Activated CD8-positive, alpha-beta memory T cell treated with anti-CD3 and anti-CD28 coated beads, Interleukin-2, amount 10 ng/mL, durations not matched to agents 7 days and 5 days (primary cell): ENCODE results near the gene CALM1. TPM values are rescaled to one million over a fixed set of nuclear protein-coding genes. Genes with fewer than 3 reads are reported as not detected.

Experiments used
- ATAC-seq: fragments of 150-1000 bp; cut with Tn5 transposase; one replicate; pipeline ENCODE4 v1.10.0; 2021; ENCODE audit warnings: moderate library complexity
- CTCF ChIA-PET: fragments of 350-600 bp; sonication (Branson Sonifier 250); formaldehyde crosslinking; loops from one replicate; lab custom pipeline; 2021; ENCODE audit warnings: antibody characterized with exemption; lab: Charles Lee
- DNase-seq: peaks from one replicate; pipeline ENCODE4 v3.0.0-alpha.2; 2020
- H3K27ac Mint-ChIP-seq: one replicate; pipeline ENCODE4 v1.8.0; 2021; ENCODE audit warnings: mild to moderate bottlenecking, mixed read lengths
- H3K27me3 Mint-ChIP-seq: one replicate; pipeline ENCODE4 v1.8.0; 2021; ENCODE audit warnings: mixed read lengths
- H3K36me3 Mint-ChIP-seq: one replicate; pipeline ENCODE4 v1.8.0; 2021; ENCODE audit warnings: mild to moderate bottlenecking, mixed read lengths
- H3K4me1 Mint-ChIP-seq: one replicate; pipeline ENCODE4 v1.8.0; 2021; ENCODE audit warnings: mixed read lengths
- H3K4me3 Mint-ChIP-seq: one replicate; pipeline ENCODE4 v1.8.0; 2021; ENCODE audit warnings: mild to moderate bottlenecking, moderate library complexity, mixed read lengths
- H3K9me3 Mint-ChIP-seq: one replicate; pipeline ENCODE4 v1.8.0; 2022; ENCODE audit warnings: low read depth, mixed read lengths
- total RNA-seq, 2 experiments: library from RNA; stranded (reverse); gene quantifications; one replicate each; pipeline ENCODE4 v1.2.3, GENCODE V29; 2021

CALM1 gene
- total RNA-seq, 2 experiments from 2014 or later: 634 to 673 TPM

DNA sequence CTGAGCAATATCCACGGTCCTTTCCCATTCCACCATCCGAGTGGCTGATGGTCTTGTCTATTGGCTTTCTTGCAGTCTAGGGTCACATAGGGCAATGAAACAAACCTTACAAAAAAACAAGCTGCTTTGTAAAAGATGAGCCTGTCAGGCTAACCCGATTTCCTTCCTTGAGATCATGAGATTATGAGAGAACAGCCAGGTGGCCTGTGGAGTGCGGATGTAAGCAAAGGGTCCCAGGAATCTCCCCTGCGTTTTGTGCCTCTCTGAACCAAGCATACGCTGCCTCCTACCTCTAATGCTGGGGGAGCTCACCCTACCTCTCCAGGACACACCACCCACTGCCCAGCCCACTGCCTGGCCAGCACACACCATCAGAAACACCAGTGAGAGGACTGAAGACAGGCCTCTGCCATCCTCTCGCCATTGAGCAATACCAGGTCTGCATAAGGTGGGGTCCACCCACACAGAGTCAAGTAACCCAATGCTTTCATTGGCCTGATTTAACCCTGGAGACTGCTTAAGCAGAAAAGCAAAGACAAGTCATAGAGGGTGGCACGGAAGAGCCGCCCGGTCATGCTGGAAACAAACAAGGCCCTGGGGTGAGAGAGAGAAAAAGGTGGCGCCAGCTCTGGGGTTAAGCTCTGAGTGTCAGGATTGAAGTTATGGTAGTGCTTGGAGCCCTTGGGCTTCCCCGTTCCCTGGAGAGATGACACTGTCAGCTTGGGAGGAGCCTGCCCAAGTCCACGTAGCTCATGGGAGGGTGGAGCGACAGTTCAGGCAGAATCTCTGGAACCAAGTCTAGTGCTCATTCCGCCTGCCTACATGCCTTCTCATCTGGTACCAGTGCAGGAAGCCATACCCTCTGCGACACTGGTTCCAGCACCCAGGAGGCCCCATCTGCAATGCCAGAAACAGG is 46.6 kb downstream of the CALM1 start:
- Mint-ChIP-seq H3K9me3 (no peaks in the 10 kb centered on the region), H3K4me1 (no peaks in the 10 kb centered on the region), H3K27me3 (peaks cover 9% of the 10 kb centered on the region), H3K4me3 (no peak overlapping the region), H3K27ac (no peak overlapping the region), H3K36me3 (no peaks in the 10 kb centered on the region)
- DNase-seq: no peak
- CTCF ChIA-PET: interaction anchor here (0.6 kb wide), 1 partner anchor 17 kb away, joined by 3 read pairs; no protein-coding TSS in a partner anchor
- no peak for ATAC-seq

DNA sequence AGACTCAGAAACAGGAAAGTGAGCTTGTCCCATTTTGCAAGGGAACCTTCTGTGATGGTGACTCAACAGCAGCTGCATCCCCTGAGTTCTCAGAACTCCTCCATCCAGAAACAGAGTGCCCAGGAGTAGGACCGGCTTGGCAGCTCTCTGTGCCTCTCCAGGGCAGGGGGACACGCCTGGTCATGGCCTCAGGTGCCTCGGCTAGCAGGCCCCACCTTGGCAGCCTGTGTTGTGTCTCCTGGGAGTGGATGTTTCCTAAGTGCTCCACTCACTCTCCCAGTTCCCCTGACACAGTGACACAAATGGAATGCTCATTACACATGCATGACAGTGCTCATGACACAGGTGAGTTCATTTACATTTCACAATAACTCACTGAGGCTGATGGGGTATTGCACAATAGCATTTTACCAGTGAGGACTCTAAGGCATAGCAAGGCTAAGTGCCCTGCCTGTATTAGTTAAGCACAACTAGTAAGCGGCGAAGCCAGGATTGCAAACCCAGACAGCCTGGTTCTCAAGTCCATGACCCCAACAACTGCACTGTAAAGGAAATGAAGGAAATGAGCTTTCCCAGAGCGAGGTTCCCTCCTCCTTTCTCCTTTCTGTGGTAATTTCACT is 47.4 kb downstream of the CALM1 start:
- Mint-ChIP-seq H3K27me3 (peaks cover 9% of the 10 kb centered on the region), H3K9me3 (no peaks in the 10 kb centered on the region), H3K36me3 (no peaks in the 10 kb centered on the region), H3K4me1 (no peaks in the 10 kb centered on the region), H3K4me3 (no peak overlapping the region), H3K27ac (no peak overlapping the region)
- DNase-seq (no peak), ATAC-seq (no peak)
- CTCF ChIA-PET: no interaction called here

DNA sequence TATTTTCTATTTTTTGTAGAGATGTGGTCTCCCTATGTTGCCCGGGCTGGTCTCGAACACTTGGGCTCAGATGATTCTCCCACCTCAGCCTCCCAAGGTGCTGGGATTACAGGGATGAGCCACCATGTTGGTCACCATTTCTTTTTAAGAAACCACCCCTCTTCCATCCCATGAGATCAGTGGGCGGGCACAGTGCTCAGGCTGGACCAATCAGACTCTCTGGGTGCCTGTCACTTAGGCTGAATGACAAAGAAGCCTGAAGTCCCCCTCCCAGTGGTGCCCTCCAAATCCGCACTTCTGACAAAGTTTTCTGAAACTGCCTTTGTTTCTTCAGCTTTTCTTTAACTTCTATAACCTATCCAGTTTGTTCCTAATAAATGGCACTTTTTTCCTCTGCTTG is 48.2 kb downstream of the CALM1 start:
- DNase-seq: no peak
- ATAC-seq: no peak
- CTCF ChIA-PET: no interaction called here
- Mint-ChIP-seq H3K9me3 (no peaks in the 10 kb centered on the region), H3K27me3 (peaks cover 9% of the 10 kb centered on the region), H3K4me3 (no peak overlapping the region), H3K27ac (no peak overlapping the region), H3K36me3 (no peaks in the 10 kb centered on the region), H3K4me1 (no peaks in the 10 kb centered on the region)

DNA sequence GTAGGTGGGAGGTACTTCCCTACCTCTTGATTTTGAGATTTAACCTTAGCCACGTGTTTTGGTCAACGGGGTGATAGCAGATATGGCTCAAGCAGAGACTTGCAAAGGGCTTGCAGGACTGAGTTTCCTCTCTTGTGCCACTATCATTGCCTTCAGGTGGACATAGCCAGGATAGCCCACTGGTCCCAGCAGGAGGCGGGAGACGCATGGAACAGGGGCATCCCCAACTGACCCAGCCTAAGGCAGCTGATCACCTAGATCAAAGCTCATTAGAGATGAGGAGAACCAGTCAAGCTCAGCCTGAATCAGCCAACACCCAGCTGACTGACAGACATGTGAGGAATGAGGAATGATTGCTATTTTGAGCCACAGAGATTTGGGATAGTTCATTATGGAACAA is 49.6 kb downstream of the CALM1 start:
- DNase-seq: no peak
- Mint-ChIP-seq H3K27ac (no peak overlapping the region), H3K9me3 (no peaks in the 10 kb centered on the region), H3K36me3 (no peaks in the 10 kb centered on the region), H3K4me3 (no peak overlapping the region), H3K4me1 (no peaks in the 10 kb centered on the region), H3K27me3 (peaks cover 9% of the 10 kb centered on the region)
- CTCF ChIA-PET: no interaction called here
- no peak for ATAC-seq

DNA sequence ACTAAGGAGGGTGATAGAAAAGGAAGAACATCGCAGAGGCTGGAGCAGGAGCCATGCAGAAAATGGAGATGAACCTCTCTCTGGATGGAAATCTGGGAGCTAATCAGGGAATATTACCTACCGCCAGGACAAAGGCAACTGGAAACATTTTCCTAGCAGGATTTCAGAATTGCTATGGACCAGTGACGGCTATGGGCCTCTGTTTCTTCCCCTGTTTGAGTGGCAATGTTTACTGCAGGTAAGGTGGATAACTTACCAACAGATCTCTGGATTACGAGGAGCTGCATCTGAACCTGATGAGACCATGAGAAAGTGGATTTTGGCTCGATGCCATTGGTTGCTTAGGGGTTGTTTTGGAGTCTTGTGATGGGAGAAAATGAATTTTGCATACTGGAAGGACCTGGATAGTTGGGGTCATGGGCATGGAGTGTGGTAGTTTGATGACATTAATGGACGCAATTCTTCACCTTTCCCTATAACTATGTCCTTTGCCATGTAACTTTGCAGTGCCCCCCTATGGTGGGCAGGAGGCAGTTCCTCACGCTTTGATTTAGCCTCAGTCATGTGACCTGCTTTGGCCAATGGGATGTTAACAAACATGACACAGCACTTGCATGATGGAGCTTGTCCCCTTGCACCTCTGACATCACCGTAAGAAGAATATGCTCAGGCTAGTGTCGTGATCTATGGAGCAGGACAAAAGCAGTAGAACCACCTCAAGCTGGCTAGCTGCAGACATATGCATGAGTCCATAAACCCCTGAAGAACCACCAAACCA is 51.1 kb downstream of the CALM1 start:
- peaks cover 11% of the 10 kb centered on the region for H3K4me1 Mint-ChIP-seq
- no peaks in the 10 kb centered on the region for H3K9me3 Mint-ChIP-seq
- ATAC-seq: no peak
- no peak for DNase-seq
- H3K4me3 Mint-ChIP-seq: no peak overlapping the region
- no peaks in the 10 kb centered on the region for H3K36me3 Mint-ChIP-seq
- H3K27ac Mint-ChIP-seq: no peak overlapping the region
- CTCF ChIA-PET: no interaction called here
- peaks cover 4% of the 10 kb centered on the region for H3K27me3 Mint-ChIP-seq

DNA sequence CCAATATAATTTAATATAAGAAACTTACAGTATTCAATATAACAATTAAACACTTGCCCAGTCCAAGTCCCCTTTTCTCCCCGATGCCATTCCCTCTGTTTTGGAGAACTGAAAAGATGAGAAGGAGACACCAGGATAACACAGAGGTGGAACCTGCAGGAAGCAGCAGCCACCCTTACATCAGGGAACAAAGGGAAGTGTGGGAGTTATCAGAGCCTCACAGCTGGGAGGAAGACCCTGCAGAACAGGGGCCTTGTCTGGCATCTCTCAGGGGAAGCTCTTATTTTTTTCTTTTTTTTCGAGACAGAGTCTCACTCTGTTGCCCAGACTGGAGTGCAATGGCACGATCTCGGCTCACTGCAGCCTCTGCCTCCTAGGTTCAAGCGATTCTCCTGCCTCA is 52.6 kb downstream of the CALM1 start:
- Mint-ChIP-seq H3K4me1 (peaks cover 11% of the 10 kb centered on the region), H3K27ac (no peak overlapping the region), H3K36me3 (no peaks in the 10 kb centered on the region), H3K4me3 (no peak overlapping the region), H3K27me3 (no peaks in the 10 kb centered on the region), H3K9me3 (no peaks in the 10 kb centered on the region)
- CTCF ChIA-PET: no interaction called here
- ATAC-seq: no peak
- no peak for DNase-seq

DNA sequence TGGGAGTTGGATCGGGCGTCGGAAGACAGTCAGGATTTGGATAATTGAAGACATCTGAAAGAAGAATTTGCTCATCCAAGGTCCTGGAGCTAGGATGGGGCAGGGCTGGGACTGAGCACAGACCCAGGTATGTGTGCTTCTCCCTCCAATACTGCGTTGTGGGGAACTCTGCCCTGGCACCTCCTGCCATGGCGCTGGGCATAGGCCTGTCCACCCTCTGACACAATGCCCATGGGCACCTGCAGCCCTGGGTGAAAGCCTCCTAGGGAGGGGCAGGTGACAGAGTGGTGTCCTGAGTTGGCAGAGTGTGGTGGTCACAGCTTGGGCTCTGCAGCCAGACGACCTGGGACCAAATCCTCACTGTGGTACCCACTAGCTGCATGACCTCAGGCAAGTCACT is 53.3 kb downstream of the CALM1 start:
- DNase-seq (no peak), ATAC-seq (no peak)
- Mint-ChIP-seq H3K27ac (no peak overlapping the region), H3K4me1 (peaks cover 11% of the 10 kb centered on the region), H3K36me3 (no peaks in the 10 kb centered on the region), H3K4me3 (no peak overlapping the region), H3K9me3 (no peaks in the 10 kb centered on the region), H3K27me3 (no peaks in the 10 kb centered on the region)
- CTCF ChIA-PET: no interaction called here

DNA sequence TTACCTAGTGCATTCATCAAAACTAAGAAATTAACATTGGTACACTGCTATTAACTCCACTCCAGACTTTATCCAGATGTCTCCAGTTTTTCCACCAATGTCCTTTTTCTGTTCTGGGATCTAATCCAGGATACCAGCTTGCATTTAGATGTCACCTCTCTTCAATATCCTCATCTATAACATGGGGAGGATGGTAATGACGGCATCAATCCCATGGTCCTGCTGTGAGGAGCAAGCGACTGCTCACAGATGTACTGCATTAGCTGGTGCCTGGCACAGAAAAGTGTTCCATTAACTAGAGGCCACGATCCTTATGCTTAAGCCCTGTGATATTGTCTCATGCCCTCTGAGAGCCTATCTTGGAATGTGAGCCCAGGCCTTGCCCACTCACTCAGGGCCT is 53.8 kb downstream of the CALM1 start:
- ATAC-seq: no peak
- Mint-ChIP-seq H3K4me3 (no peak overlapping the region), H3K27ac (no peak overlapping the region), H3K4me1 (peaks cover 11% of the 10 kb centered on the region), H3K27me3 (no peaks in the 10 kb centered on the region), H3K36me3 (no peaks in the 10 kb centered on the region), H3K9me3 (no peaks in the 10 kb centered on the region)
- DNase-seq: no peak
- CTCF ChIA-PET: no interaction called here

DNA sequence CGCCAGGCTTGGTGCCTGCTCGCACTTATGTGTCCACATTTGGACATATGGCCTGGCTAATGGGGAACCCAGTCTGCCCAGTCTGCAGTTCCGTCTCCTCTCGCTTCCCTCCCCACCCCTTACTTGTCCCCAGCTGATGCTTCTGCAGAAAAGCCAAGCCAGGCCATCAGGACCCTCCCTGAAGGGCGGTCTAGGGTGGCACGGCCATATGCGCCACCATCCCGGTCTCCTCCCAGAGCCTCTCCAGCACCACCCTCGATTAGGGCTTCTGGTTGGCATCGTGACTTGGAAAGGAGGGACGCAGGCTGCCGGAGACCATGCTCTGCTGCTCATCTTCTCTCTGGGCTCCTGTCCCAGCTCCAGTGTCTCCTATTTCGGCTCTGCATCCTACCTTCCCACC is 54.6 kb downstream of the CALM1 start:
- DNase-seq: no peak
- H3K9me3 Mint-ChIP-seq: no peaks in the 10 kb centered on the region
- H3K27ac Mint-ChIP-seq: no peak overlapping the region
- no peak overlapping the region for H3K4me3 Mint-ChIP-seq
- H3K36me3 Mint-ChIP-seq: no peaks in the 10 kb centered on the region
- CTCF ChIA-PET: no interaction called here
- H3K4me1 Mint-ChIP-seq: peaks cover 11% of the 10 kb centered on the region
- no peak for ATAC-seq
- H3K27me3 Mint-ChIP-seq: no peaks in the 10 kb centered on the region

DNA sequence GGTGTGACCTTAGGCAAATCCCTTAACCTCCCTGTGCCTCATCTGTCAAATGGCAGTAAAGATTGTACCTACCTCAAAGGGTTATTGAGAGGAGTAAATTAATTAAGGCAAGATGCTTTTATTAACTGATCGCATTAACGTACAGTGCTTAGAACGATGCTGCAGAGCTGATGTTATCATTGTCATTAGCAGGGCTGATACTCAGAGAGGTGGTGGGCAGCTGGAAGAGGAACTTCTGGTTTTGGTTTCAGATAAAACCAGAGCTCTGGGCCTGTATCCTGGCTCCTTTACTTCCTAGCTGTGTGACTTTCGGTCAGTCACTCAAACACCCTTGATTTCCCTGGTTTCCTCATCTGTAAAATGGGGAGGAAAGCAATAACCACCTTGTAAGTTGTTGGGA is 55.1 kb downstream of the CALM1 start:
- Mint-ChIP-seq H3K27ac (peak overlapping the region; percentile 27), H3K9me3 (no peaks in the 10 kb centered on the region), H3K36me3 (no peaks in the 10 kb centered on the region), H3K27me3 (no peaks in the 10 kb centered on the region), H3K4me1 (peaks cover 11% of the 10 kb centered on the region), H3K4me3 (no peak overlapping the region)
- DNase-seq (no peak), ATAC-seq (no peak)
- CTCF ChIA-PET: no interaction called here

DNA sequence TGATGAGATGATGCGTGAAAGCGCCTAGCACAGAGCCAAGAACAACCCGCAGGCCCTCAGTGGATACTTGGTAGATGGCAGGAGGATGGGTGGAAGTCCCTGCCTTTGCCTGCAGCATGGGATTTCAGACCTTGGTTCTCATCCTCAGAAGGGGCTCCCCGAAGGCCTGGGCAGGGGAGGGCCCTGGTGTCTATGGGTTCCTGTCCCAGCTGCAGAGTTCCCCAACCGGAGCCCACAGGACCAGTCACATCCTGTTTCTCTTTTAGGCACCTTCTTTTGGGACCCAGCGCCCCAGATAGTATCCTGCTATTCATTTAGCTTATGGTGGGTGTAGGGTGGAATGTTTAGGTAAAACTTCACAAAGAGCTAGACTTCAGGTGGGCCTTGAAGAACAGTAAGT is 55.5 kb downstream of the CALM1 start:
- Mint-ChIP-seq H3K4me1 (peaks cover 11% of the 10 kb centered on the region), H3K27ac (no peak overlapping the region), H3K4me3 (no peak overlapping the region), H3K27me3 (no peaks in the 10 kb centered on the region), H3K36me3 (no peaks in the 10 kb centered on the region), H3K9me3 (no peaks in the 10 kb centered on the region)
- CTCF ChIA-PET: no interaction called here
- DNase-seq: no peak
- no peak for ATAC-seq

DNA sequence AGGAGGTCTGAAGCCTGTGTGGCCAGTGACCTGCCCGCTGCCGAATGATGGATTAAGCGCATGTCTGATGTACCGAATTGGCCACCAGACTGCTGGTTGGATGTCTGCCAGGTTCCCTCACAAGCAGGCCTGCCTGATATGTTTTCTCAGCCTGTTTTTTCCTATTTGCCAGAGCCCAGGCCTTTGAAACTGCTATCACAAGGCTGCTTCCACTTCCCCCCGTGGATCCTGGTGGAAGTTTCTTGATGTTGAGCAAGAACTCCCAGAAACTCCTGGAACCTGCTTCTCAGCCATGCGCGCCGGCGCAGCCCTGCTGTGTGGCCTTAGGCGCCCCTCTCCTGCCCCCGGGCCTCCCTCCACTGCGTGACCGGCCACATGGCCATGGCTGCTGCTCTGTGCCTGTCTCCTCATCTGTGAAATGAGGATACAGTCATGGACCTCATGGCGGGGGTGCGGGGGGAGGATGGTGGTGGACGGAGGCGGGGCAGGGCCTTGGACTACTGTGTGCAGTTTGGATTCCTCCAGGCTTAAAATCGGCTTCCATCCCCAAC is 56.6 kb downstream of the CALM1 start:
- DNase-seq: no peak
- H3K4me3 Mint-ChIP-seq: no peak overlapping the region
- CTCF ChIA-PET: no interaction called here
- H3K27ac Mint-ChIP-seq: no peak overlapping the region
- H3K9me3 Mint-ChIP-seq: no peaks in the 10 kb centered on the region
- no peaks in the 10 kb centered on the region for H3K36me3 Mint-ChIP-seq
- no peak for ATAC-seq
- H3K4me1 Mint-ChIP-seq: peaks cover 11% of the 10 kb centered on the region
- H3K27me3 Mint-ChIP-seq: no peaks in the 10 kb centered on the region
